Spleen (tissue), 7 donors: ENCODE measurements around the gene TIMM29.

ENCODE experiments used
- POLR2A ChIP-seq, 3 donors: fragments of 450-650 bp; IDR thresholded peaks; one replicate each; pipeline ENCODE4 v1.5.1; 2017; ENCODE audit warnings: antibody characterized with exemption in 3 of 3, mild to moderate bottlenecking in 1 of 3
- TF ChIP-seq, protein P1 (sequence below), 11 experiments: fragments of 200-600 bp in 7 of 11; fragments of 450-650 bp in 4 of 11; sonication (generic) in 4 of 11; IDR thresholded peaks in 8 of 11; conservative IDR thresholded peaks in 3 of 11; 1 replicate in 7 of 11; 2 replicates in 4 of 11; pipeline versions ENCODE4 v1.4.0 to v1.8.0; 2016 to 2021; ENCODE audit warnings: antibody characterized with exemption in 11 of 11, inconsistent platforms in 4 of 11, mild to moderate bottlenecking in 1 of 11
- donor health status: DM: no; HTN: no; CAD: no; lungs with moderate emphysema.
- donor health status: DM: no; HTN: no; CAD: no.
- donor health status: DM: no; HTN: no; CAD: no.

DNA sequence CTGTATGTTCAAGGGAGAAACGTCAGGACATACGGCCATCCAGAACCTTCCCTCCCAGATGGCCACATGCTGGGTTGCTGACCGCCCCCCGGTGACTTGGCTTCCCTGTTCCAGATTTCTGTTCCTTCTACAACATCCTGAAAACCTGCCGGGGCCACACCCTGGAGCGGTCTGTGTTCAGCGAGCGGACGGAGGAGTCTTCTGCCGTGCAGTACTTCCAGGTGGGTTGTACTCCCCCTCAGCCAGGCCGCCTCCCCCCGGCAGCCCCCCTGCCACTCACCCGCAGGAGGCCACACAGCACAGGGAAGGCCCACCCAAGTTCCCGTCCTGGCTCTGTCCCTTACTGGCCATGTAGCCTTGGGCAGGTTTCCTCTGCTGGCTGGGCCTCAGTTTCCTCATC, 20.7 kb upstream of the TIMM29 start:
- TF ChIP-seq POLR2A (IDR thresholded peaks at IDR 0.05) = no peak
- TF ChIP-seq, protein P1, sequence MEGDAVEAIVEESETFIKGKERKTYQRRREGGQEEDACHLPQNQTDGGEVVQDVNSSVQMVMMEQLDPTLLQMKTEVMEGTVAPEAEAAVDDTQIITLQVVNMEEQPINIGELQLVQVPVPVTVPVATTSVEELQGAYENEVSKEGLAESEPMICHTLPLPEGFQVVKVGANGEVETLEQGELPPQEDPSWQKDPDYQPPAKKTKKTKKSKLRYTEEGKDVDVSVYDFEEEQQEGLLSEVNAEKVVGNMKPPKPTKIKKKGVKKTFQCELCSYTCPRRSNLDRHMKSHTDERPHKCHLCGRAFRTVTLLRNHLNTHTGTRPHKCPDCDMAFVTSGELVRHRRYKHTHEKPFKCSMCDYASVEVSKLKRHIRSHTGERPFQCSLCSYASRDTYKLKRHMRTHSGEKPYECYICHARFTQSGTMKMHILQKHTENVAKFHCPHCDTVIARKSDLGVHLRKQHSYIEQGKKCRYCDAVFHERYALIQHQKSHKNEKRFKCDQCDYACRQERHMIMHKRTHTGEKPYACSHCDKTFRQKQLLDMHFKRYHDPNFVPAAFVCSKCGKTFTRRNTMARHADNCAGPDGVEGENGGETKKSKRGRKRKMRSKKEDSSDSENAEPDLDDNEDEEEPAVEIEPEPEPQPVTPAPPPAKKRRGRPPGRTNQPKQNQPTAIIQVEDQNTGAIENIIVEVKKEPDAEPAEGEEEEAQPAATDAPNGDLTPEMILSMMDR (IDR thresholded peaks at IDR 0.05 in 8 of 11, conservative IDR thresholded peaks at IDR 0.05 in 3 of 11) = no peak
